H1 (cell line): ENCODE results near the gene VPS54. TPM values are rescaled to one million over a fixed set of nuclear protein-coding genes. Genes with fewer than 3 reads are reported as not detected.
A peak's percentile ranks its signal among the peaks of the same experiment; 100 is the strongest.

Source experiments
- CHD1 ChIP-seq: IDR thresholded peaks from 2 replicates; pipeline ENCODE4 v1.6.1; 2012; ENCODE audit warnings: low read depth, low read length, improper control_type of control experiment
- SAP30 ChIP-seq: fragments of 300-600 bp; sonication (generic); IDR thresholded peaks from 2 replicates; pipeline ENCODE4 v1.7.1; 2012; ENCODE audit warnings: low read length, moderate library complexity, mild to moderate bottlenecking, inconsistent platforms; ENCODE audit not compliant: insufficient read depth, insufficient replicate concordance
- SIN3A ChIP-seq, 2 experiments: IDR thresholded peaks in 1 of 2; conservative IDR thresholded peaks in 1 of 2; 2 replicates each; pipeline ENCODE4 v1.6.1; 2011 to 2012; ENCODE audit warnings: low read length in 2 of 2, improper control_type of control experiment in 1 of 2, low read depth in 1 of 2, mild to moderate bottlenecking in 1 of 2
- YY1 ChIP-seq: IDR thresholded peaks from 2 replicates; pipeline ENCODE4 v1.6.1; 2011; ENCODE audit warnings: low read depth, mild to moderate bottlenecking, low read length
- polyA plus RNA-seq, 7 experiments: library from polyadenylated mRNA; depleted of rRNA in 3 of 7; stranded (reverse) in 5 of 7; unstranded in 2 of 7; fragments of >200 nt in 5 of 7; fragments of 200-250 nt in 2 of 7; gene quantifications; 1 replicate in 5 of 7; 2 replicates in 1 of 7; 4 replicates in 1 of 7; pipeline versions ENCODE4 v1.2.1 to v1.2.3, GENCODE V29; 2011 to 2013; ENCODE audit warnings: missing spikeins in 2 of 7, mixed read lengths in 2 of 7
- total RNA-seq: library from RNA; stranded (reverse); fragmentation: NEBNext Ultra II Directional; extraction: Animal tissue kit (Norgen Biotek cat#: 25700); gene quantifications from 2 replicates; pipeline ENCODE4 v1.2.1, GENCODE V29; 2021
- TF ChIP-seq, protein P1 (sequence below): fragments of 300-600 bp; sonication (generic); IDR thresholded peaks from 2 replicates; pipeline ENCODE4 v1.7.1; 2012; ENCODE audit warnings: low read length, moderate library complexity, mild to moderate bottlenecking, inconsistent platforms; ENCODE audit not compliant: insufficient replicate concordance
- TF ChIP-seq, protein P2 (sequence below): IDR thresholded peaks from 2 replicates; pipeline ENCODE4 v1.6.1; 2012; ENCODE audit warnings: low read length, inconsistent platforms

The VPS54 gene
- total and polyA plus RNA-seq, 2 of the 8 experiments (the other 6 are each of a cell fraction or from before 2014, with no cell fraction given): 3.6 to 13.2 TPM

DNA sequence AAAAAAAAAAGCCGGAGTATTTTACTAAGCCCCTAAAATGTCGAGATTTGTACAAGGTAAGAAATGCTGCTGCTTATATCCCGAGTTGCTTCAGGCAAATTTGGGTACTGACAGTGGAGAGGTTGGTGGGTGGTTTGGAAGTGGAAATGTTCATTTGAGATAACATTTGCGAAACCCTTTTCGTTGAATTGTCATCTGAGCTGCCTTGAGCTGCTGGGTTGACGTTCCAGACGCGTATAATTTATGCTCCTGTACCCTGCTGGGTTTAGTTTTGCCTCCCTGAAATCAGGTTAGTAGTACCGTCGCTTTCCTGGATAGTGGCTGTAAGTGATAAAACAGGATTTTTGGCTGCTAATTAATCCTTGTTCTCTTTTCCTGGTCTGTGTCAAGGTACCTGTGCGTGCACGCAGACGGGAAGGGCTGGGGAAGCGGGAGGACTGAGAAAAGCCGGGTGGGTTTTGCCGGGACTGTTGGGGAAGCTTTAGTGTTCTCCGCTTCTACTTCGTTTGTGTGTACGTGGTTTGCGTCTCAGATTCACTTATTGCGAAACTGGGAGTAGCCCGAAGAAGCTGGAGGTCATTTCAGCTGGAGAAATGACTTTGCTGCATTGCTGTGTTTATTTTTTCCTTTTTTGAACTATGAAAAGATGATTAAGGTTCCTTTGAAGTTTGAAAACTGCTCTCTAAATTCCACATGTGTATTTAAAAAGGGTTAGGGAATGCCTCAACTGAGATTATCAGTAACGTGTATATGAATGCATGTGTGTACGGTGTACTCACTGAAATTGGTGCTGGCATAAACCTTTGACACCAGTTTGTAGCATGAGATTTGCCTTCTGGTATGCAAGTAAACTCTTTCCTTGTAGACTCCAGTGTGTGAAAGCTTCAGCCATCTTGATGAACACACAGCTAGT lies 176.8 kb downstream of the VPS54 start (continued):
- TF ChIP-seq, protein P1, sequence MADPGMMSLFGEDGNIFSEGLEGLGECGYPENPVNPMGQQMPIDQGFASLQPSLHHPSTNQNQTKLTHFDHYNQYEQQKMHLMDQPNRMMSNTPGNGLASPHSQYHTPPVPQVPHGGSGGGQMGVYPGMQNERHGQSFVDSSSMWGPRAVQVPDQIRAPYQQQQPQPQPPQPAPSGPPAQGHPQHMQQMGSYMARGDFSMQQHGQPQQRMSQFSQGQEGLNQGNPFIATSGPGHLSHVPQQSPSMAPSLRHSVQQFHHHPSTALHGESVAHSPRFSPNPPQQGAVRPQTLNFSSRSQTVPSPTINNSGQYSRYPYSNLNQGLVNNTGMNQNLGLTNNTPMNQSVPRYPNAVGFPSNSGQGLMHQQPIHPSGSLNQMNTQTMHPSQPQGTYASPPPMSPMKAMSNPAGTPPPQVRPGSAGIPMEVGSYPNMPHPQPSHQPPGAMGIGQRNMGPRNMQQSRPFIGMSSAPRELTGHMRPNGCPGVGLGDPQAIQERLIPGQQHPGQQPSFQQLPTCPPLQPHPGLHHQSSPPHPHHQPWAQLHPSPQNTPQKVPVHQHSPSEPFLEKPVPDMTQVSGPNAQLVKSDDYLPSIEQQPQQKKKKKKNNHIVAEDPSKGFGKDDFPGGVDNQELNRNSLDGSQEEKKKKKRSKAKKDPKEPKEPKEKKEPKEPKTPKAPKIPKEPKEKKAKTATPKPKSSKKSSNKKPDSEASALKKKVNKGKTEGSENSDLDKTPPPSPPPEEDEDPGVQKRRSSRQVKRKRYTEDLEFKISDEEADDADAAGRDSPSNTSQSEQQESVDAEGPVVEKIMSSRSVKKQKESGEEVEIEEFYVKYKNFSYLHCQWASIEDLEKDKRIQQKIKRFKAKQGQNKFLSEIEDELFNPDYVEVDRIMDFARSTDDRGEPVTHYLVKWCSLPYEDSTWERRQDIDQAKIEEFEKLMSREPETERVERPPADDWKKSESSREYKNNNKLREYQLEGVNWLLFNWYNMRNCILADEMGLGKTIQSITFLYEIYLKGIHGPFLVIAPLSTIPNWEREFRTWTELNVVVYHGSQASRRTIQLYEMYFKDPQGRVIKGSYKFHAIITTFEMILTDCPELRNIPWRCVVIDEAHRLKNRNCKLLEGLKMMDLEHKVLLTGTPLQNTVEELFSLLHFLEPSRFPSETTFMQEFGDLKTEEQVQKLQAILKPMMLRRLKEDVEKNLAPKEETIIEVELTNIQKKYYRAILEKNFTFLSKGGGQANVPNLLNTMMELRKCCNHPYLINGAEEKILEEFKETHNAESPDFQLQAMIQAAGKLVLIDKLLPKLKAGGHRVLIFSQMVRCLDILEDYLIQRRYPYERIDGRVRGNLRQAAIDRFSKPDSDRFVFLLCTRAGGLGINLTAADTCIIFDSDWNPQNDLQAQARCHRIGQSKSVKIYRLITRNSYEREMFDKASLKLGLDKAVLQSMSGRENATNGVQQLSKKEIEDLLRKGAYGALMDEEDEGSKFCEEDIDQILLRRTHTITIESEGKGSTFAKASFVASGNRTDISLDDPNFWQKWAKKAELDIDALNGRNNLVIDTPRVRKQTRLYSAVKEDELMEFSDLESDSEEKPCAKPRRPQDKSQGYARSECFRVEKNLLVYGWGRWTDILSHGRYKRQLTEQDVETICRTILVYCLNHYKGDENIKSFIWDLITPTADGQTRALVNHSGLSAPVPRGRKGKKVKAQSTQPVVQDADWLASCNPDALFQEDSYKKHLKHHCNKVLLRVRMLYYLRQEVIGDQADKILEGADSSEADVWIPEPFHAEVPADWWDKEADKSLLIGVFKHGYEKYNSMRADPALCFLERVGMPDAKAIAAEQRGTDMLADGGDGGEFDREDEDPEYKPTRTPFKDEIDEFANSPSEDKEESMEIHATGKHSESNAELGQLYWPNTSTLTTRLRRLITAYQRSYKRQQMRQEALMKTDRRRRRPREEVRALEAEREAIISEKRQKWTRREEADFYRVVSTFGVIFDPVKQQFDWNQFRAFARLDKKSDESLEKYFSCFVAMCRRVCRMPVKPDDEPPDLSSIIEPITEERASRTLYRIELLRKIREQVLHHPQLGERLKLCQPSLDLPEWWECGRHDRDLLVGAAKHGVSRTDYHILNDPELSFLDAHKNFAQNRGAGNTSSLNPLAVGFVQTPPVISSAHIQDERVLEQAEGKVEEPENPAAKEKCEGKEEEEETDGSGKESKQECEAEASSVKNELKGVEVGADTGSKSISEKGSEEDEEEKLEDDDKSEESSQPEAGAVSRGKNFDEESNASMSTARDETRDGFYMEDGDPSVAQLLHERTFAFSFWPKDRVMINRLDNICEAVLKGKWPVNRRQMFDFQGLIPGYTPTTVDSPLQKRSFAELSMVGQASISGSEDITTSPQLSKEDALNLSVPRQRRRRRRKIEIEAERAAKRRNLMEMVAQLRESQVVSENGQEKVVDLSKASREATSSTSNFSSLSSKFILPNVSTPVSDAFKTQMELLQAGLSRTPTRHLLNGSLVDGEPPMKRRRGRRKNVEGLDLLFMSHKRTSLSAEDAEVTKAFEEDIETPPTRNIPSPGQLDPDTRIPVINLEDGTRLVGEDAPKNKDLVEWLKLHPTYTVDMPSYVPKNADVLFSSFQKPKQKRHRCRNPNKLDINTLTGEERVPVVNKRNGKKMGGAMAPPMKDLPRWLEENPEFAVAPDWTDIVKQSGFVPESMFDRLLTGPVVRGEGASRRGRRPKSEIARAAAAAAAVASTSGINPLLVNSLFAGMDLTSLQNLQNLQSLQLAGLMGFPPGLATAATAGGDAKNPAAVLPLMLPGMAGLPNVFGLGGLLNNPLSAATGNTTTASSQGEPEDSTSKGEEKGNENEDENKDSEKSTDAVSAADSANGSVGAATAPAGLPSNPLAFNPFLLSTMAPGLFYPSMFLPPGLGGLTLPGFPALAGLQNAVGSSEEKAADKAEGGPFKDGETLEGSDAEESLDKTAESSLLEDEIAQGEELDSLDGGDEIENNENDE: peak; percentile 25
- TF ChIP-seq CHD1 (peak; percentile 20; the same call in 1 of the 2 replicates), SAP30 (peak; percentile 53), YY1 (peak; percentile 28; the same call in 1 of the 2 replicates), SIN3A (conservative IDR thresholded peaks at IDR 0.05 in 1 of 2, IDR thresholded peaks at IDR 0.05 in 1 of 2; ENCODE audit: low read depth in 1 of 2, low read length in 2 of 2) (peak in 1 of 2 experiments; percentile 24; a peak in 1 of 4 replicates)
- TF ChIP-seq, protein P2, sequence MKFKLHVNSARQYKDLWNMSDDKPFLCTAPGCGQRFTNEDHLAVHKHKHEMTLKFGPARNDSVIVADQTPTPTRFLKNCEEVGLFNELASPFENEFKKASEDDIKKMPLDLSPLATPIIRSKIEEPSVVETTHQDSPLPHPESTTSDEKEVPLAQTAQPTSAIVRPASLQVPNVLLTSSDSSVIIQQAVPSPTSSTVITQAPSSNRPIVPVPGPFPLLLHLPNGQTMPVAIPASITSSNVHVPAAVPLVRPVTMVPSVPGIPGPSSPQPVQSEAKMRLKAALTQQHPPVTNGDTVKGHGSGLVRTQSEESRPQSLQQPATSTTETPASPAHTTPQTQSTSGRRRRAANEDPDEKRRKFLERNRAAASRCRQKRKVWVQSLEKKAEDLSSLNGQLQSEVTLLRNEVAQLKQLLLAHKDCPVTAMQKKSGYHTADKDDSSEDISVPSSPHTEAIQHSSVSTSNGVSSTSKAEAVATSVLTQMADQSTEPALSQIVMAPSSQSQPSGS: peak; percentile 49; the same call in 1 of the 2 replicates
